Measurements from ENCODE around the gene ITGB3.
"Not testable (repeated sequence)": the region's sequence is repeated elsewhere in the genome, so short reads cannot be mapped to it uniquely, and the experiment has no call there.

ITGB3 gene

DNA sequence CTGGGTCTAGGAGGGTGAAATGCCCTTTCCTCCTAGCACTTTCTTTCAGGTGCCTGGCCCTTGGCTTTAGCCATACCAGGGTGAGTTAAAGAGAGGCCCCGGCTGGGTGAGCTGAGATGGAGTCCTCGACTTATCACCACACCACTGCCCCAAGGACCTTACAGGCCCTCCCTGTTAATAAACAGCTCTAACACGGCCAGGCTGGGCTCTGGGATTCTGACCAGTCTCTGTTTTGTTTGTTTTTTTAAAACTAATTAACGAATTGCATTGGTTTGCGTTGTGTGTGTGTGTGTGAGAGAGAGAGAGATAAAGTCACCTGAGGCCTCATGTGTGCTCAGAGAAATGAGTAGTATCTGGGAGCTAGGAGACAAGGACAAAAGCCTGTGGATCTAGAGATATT, 30.2 kb upstream of the ITGB3 start:
- DNase-seq: no peak

DNA sequence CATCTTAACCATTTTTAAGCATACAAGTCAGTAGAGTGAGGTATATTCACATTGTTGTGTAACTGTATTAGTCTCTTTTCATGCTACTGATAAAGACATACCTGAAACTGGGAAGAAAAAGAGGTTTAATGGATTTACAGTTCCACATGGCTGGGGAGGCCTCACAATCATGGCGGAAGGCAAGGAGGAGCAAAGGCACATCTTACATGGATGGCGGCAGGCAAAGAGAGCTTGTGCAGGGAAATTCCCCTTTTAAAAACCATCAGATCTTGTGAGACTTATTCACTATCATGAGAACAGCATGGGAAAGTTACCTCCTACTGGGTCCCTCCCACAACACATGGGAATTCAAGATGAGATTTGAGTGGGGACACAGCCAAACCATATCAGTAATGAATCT, 29.6 kb upstream of the ITGB3 start:
- not testable (repeated sequence) for DNase-seq

DNA sequence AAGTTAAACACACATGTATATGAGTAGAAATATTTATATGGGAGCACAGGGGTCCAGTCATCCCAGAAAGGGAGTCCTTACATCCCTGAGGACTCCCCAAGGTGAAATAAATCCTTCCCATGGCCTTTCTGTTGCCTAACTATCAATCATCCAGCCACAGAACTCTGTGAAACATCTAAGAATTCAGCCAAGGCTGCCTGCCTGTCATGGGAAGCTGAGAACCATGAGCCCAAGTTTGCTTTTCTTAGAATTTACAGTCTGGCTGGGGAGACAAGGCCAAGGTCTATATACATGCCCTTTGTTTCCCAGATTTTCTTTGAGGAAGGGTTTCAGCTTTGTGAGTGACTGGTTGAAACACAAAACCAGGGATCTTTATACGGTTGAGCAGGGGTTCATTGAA, 28.7 kb upstream of the ITGB3 start:
- DNase-seq: no peak

DNA sequence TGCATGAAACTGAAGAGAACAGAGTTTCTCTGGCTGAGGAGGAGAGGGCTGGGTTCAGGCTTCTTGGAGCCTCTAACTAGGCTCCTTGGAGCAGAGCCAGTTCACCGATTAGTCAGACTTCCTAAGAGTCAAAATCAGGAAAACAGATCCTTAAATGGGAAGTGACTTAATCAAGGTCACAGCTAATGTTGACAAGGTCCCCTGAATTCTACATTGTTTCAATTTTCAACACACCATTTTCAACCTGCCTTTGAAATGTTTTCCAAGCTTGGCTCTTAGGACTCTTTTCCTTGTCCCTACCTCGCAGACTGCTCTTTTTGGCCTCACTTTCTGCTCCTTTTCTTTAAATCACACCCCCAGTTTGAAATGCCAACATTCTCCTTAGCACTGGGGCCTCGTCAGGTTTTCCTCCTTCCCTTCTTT, 28.2 kb upstream of the ITGB3 start:
- peak; percentile 2 for DNase-seq

DNA sequence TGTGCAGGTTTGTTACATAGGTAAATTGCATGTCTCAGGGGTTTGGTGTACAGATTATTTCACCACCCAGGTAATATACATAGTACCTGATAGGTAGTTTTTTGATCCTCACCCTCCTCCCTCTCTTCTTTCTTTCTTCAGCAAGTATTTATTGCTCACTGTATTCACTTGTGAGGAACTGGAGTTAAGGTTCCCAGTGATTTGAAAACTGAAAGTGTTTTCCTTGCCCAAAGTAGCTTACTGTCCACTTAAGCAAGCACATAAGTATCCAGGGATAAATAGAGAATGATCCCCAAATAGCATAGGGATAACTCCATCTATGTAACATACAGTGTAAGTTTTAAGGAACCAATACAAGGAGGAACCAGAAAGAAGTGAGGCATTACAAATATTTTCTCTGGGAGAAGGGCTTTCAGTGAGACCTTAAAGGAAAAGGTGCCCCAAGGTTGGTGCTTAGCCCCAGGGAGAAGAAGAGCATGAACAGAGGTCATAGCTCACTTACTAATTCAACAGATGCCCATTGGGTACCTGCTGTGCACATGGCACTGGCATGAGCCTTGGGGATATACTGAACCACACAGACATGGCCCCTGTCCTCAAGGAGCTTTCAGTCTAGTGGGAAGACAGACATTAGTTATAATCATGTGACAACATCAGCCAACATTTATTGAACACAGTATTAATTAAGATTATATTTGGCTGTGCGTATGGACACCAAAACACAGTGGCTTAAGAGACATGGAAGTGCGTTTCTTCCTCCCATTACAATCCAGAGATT, 27.5 kb upstream of the ITGB3 start:
- DNase-seq: no peak

DNA sequence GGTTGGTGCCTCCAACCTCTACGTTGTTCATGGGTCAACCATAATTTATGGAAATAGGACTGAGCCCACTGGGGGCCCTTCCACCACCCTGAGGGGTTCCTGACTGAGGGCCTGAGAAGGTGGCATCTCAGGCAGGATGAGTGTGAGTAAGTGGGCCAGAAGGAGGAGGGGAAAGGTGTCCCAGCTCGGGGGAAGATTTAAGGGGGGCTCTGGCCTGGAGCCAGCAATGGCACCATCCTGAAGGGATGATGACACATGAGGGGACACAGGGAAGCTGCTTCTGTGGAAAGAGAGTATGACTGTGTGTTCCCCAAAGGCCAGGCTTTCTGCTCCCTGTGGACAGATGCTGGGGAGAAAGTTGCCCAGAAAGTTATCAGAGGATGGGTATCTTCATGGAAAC, 25.8 kb upstream of the ITGB3 start:
- DNase-seq: no peak

DNA sequence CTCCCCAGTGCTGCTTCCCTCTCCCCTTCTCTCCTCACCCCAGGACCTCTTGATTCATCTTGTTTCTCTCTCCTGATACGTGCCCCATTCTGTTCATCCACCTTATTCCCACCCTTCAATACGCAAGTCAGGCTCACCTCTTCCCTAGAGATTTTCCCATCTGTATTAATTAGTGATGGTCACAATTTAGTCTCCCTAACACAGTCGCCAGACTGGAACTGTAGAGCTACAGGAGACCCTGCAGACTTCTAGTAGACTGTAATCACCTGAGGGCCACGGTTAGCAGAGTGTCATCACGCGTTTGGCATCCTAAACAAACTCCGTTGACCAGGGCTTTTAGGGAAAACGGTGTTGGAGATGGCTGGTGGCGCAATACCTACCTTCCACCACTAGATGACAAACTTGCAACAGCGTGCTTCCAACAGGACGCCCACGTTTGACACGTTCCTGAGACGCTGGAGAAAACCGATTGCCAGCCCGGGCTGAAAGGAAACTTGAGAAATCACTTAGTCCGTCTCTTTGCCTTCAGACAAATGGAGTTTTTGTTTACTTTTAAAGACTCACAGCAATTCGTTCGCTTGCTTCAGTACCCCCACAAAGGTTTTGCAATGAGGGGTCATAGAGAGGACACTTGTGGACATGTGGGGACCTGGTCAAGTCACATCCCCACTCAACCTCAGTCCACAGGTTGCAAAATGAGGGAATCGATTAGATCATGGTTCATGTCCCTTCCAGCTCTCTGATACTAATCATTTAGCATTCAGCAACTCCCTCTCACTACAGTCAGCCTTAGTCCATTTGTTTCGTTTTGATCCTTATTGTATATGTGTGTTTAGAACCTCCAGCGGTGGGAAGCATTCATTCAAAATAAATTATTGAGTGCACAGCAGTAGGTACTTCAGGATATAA, 23.8 kb upstream of the ITGB3 start:
- DNase-seq: peak; percentile 75

DNA sequence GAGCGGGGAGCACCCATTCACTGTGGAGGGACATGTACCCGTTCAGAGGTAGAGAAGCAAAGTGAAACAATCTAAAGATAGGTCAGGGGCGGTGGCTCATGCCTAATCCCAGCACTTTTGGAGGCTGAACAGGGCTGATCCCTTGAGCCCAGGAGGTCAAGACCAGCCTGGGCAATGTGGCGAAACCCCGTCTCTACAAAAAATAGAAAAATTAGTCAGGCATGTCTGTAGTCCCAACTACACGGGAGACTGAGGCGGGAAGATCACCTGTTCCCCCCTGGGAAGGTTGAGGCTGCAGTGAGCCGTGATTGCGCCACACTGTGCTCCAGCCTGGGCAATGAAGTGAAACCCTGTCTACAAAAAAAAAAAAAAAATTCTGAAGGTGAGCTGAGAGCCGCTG, 22.8 kb upstream of the ITGB3 start:
- no peak for DNase-seq

DNA sequence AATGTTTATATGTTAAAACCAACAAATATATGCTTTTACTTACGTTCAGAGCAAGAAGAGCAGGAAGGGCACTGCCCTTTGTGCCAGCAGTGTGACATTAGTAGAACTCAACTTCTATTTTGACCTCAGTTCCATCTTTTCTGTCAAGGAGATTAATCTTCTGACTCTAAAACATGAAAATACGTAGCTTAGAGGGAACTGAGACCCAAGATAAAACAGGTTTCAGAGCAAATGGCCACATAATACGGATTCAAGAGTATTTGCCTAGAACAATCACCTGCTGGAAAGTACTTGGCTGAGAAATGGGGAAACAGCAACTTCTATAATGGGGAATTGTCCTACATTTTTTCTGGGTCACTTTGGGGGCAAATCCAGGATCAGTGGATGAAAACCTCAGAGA, 22.3 kb upstream of the ITGB3 start:
- no peak for DNase-seq

DNA sequence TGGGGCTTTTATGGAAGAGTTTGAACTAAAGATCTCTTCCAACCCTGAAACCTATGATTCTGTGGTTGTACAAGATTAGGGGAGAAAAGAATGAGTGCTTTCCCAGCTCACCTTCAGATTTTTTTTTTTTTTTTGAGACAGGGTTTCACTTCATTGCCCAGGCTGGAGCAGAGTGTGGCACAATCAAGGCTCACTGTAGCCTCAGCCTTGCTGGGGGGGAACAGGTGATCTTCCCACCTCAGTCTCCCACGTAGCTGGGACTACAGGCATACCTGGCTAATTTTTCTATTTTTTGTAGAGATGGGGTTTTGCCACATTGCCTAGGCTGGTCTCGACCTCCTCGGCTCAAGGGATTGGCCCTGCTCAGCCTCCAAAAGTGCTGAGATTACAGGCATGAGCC, 21.8 kb upstream of the ITGB3 start:
- DNase-seq: no peak

DNA sequence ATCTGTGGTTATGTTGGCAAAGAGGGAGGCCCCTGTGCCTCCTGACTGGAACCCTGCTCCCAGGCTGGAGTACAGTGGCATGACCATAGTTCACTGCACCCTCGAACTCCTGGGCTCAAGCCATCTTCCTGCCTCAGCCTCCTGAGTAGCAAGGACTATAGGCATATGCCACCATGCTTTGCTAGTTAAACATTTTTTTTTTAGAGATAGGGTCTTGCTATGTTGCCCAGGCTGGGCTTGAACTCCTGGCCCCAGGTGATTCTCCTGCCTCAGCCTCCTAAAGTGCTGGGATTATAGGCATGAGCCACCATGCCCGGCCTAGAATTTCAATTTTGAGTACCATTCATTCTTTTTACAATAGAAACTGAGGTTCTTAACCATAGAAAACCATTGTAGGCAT, 21.2 kb upstream of the ITGB3 start:
- no peak for DNase-seq

DNA sequence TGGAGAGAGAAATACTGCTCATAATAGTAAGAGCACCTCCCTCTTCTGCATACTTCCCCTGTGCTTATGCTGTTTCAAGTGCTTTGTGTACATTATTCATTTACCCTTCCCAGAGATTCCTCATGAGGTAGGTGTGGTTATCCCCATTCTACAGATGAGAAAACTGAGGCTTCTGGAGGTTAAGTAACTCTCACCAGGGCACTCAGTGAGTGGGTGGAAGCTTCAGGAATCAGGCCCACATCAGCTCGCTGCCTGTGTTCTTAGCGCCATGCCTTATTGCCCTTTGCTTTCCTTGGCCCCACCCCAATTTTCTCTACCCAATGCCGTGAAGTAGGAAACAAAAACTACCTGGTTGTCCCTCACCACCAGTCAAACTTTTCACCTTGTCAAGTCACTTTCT, 18.1 kb upstream of the ITGB3 start:
- DNase-seq: no peak

DNA sequence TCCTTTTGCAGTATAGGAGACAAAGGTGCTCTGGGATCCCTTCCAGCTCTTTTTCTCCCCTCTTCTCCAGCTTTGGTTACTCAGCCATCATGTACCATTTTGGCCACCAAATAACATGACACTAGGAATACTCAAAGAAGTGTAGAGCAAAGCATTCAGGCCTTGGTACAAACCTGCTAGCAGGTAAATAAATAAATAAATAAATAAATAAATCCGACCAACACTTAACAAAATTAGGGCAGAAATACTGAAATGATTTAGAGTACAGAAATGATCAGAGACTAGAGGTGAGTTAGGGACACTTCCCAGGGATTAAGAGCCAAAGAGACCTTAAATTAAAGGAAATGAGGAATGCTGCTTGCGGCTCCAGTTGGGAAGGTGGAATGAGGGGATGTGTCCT, 17.7 kb upstream of the ITGB3 start:
- DNase-seq: no peak

DNA sequence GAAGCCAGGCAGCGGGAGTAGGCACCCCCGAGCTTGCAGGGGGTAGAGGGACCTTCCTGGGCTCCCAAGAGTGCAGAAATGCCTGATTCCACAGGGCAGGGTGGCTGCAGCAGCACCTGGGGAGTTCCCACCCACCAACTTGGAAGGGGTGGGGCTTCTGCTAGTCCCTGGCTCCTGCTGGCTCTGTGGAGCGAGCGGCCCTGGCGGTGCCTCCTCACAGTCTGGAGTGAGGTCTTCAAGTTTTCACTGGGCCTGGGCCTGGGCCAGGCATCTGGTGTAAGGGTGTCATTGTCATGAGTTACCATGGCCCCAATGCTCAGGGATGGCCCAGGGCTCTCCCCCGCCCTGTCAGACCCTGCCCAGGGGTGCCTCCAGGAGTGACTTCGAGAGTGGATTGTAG, 15.8 kb upstream of the ITGB3 start:
- DNase-seq: no peak

DNA sequence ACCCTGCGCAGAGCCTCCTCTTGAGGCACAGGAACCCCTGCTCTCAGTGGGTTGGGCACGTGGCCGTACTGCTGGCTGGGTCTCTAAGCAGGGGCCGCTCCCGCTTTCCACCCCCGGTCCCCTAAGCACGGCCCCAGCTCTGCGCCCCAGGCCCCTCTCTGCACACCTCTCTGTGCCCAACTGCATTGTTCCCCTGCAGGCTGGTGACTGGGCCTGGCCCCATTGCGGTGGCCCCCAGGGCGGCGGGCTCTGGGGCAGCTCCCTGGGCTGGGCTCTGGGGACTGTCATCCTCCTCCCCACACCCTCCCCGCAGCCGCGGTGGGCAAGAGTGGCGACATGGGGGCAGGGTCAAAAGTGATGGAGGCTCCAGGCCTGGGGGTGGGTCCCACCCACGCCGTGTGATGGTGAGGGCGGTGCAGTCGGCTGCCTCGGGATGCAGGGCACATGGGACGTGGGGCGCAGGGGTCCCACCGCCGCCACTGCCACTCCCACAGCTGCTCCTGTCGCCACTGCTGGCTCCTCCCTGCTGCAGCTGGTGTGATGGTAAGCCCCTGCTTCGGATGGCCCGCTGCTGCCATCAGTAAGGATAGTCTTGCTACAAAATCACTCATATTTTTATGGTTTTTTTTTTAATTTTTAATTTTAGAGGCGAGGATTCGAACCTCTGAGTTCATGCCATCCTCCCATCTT, 15.2 kb upstream of the ITGB3 start:
- DNase-seq: no peak

DNA sequence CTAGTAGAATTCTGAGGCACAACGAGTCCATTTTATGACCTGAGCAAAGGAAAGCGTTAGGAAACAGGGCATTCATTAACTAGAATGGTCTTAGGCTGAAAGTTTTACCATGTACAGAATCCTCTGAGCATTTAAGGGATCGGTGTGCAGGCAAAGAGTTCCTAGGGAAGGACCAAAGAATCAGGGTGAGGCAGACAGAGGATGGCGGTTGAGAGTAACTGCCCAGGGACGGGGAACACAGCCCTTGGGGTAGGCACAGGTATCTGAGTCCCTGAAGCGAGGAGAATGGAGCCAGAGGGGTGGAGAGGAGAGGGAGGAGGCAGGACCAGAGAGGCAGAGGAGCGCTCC, 14.0 kb upstream of the ITGB3 start:
- no peak for DNase-seq

DNA sequence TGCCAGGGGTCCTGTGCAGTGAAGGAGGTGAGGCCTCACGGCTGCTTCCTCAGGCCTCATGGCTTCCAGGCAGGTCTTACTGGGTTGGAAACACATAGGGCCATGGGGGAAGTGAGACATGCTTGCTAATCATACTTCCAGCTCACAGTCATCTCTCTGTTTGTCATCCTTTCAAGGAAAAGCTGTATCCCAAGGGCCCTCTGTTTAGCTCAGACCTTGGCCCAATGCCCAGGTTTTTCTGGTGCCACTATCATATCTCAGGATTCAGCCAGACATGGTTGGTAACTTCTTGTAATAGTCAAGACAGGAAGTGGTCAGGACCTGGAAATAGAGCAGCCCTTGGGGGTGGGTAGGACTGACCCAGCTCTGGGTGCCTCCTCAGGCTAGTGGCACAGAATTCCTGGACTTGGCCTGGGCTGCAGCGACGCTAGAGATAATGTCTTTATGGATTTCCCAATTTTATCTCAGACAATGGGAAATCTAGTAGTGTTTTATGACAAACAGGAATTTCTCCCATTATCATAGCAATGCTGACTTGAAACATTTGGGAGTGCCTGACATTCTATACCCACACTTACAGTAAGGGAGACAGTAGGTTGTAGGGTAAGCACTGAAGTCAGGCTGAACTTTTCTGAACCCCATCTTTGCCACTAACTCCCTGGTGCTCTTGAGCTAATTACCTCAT, 13.5 kb upstream of the ITGB3 start:
- DNase-seq: peak; percentile 46

DNA sequence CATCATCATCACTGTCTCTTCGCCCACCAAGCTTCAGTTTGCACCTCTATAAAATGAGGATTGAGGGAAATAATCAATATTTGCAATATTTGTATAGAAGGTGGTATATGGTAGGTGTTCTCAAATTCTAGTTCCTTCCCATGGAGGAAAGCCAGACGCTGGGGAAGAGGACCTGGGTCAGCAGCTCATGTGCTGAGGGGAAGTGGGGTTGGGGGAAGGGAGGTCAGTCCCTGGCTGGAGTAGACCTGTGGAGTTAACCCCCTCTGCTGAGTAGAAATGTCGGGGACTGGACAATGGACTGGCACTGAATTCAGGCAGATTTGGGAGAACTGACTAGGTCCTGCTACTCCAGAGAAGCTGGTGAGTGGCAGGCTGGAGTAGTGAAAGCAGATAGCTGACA, 12.8 kb upstream of the ITGB3 start:
- DNase-seq: peak; percentile 3

DNA sequence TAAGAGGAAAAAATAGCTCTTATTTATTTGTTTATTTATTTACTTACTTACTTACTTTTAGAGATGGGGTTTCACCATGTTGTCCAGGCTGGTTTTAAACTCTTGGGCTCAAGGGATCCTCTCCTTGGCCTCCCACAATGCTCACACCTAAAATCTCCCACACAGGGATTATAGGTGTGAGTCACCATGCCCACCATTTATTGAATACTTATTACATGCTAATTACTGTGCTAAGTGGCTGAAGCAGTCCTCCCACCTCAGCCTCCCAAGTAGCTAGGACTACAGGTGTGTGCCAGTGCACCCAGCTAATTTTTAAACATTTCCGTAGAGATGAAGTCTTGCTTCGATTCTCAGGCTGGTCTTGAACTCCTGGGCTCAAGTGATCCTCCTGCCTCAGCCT, 11.0 kb upstream of the ITGB3 start:
- DNase-seq: no peak

DNA sequence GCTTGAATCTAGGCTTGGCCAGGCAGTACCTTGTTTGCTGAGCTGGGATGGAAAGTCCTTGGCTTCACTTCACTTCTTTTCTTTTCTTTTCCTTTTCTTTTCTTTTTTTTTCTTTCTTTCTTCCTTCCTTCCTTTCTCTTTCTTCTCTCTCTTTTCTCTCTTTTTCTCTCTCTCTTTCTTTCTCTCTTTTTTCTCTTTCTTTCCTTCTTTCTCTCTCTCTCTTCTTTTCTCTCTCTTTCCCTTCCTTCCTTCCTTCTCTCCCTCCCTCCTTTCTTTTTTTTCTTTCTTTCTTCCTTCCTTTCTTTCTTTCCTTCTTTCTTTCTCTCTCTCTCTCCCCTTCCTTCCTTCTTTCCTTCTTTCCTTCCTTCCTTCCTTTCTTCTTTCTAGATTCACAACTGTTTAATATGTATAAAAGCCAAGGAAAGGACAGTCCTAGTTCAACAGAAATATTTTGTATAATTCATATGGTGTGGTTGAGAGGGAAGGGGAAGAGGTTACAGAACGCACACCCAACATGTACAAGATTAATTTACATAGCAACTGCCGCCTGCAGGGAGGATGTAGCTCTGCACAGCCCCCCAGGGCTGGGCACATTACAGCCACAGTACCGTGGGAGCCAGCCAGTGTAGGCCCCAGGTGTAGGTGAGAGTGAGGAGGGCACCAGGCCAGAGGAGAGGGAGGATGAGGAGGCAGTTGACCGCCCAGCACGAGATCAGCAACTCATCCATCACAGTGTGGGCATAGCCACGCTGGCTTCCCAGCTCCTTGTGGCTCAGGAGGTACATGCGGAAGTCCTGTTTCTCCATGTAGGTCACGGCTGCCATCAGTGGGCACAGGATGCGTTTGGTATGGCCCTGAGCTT, 9.7 kb upstream of the ITGB3 start:
- DNase-seq: no peak

DNA sequence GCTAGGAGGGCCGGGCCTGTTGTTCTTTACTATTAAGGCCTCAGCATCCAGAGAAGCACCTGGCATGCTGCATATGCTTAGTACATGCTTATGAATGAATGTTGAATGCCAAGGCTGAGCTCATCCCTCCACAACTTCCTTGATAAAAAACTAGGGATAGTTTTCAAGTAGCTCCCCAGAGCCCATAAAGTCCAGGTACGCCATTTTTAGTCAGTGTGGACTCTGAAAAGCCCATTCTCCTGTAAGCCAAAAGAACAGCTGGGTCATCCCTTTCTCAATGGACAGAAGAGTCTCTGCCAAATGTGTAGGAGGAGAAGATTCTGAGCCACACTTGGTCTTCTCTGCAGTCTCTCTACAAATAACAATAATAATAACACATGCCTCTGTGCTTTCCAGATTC, 8.9 kb upstream of the ITGB3 start:
- no peak for DNase-seq

DNA sequence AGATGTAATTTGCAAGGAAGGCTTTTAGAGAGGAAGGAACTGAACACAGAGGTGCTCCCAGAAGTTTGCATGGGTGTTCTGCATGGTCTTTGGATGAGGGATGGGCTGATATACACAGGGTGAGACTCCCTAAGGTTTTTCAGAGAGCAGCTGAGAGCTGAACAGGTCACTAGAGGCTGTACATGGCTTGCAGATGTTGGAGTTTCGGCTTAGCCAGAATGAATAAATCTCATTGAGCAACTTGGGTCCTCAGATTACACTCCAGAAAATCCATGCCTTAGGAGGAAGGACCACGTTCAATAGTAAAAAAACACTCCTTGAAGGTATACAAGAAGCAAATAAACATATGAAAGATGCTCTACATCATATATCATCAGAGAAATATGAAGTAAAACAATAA, 7.5 kb upstream of the ITGB3 start:
- no peak for DNase-seq

Data from midbrain (tissue), 1 donor.